BE2C (cell line): ENCODE data around the gene TINCR.

Experiments used
- DNase-seq: peaks from one replicate; pipeline ENCODE4 v3.0.0-alpha.2; 2020
- H3K27me3 ChIP-seq: fragments of 250-450 bp; sonication (Bioruptor Pico); 2 replicates; pipeline ENCODE4 v1.5.1; 2020; ENCODE audit warnings: mild to moderate bottlenecking
- H3K36me3 ChIP-seq: fragments of 250-450 bp; sonication (Bioruptor Pico); 2 replicates; pipeline ENCODE4 v1.5.1; 2020; ENCODE audit warnings: mild to moderate bottlenecking
- H3K4me1 ChIP-seq: fragments of 250-450 bp; sonication (Bioruptor Pico); 2 replicates; pipeline ENCODE4 v1.5.1; 2020
- H3K4me3 ChIP-seq: 2 replicates; pipeline ENCODE4 v1.5.1; 2011; ENCODE audit warnings: low read depth, low read length
- H3K9me3 ChIP-seq: fragments of 250-450 bp; sonication (Bioruptor Pico); 2 replicates; pipeline ENCODE4 v1.5.1; 2020
- TF ChIP-seq, protein P1 (sequence below): IDR thresholded peaks from 2 replicates; pipeline ENCODE4 v1.5.1; 2012; ENCODE audit warnings: mild to moderate bottlenecking, low read depth, low read length

TINCR gene

GRCh38 chr19:5558101-5558621 lies 9.6 kb downstream of the TINCR start:
- no peak for DNase-seq
- no peaks in the 10 kb centered on the region for H3K27me3 ChIP-seq
- no peak overlapping the region for H3K4me3 ChIP-seq
- peaks cover 8% of the 10 kb centered on the region; the same call in 1 of the 2 replicates for H3K4me1 ChIP-seq
- H3K36me3 ChIP-seq, result no peaks in the 10 kb centered on the region
- TF ChIP-seq, protein P1, sequence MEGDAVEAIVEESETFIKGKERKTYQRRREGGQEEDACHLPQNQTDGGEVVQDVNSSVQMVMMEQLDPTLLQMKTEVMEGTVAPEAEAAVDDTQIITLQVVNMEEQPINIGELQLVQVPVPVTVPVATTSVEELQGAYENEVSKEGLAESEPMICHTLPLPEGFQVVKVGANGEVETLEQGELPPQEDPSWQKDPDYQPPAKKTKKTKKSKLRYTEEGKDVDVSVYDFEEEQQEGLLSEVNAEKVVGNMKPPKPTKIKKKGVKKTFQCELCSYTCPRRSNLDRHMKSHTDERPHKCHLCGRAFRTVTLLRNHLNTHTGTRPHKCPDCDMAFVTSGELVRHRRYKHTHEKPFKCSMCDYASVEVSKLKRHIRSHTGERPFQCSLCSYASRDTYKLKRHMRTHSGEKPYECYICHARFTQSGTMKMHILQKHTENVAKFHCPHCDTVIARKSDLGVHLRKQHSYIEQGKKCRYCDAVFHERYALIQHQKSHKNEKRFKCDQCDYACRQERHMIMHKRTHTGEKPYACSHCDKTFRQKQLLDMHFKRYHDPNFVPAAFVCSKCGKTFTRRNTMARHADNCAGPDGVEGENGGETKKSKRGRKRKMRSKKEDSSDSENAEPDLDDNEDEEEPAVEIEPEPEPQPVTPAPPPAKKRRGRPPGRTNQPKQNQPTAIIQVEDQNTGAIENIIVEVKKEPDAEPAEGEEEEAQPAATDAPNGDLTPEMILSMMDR, result no peak
- no peaks in the 10 kb centered on the region for H3K9me3 ChIP-seq

GRCh38 chr19:5557691-5558090 lies 10.1 kb downstream of the TINCR start:
- DNase-seq, result no peak
- Histone ChIP-seq H3K36me3 (no peaks in the 10 kb centered on the region), H3K9me3 (no peaks in the 10 kb centered on the region), H3K4me3 (no peak overlapping the region), H3K27me3 (no peaks in the 10 kb centered on the region), H3K4me1 (peaks cover 8% of the 10 kb centered on the region; the same call in 1 of the 2 replicates)
- TF ChIP-seq, protein P1, result no peak

DNA sequence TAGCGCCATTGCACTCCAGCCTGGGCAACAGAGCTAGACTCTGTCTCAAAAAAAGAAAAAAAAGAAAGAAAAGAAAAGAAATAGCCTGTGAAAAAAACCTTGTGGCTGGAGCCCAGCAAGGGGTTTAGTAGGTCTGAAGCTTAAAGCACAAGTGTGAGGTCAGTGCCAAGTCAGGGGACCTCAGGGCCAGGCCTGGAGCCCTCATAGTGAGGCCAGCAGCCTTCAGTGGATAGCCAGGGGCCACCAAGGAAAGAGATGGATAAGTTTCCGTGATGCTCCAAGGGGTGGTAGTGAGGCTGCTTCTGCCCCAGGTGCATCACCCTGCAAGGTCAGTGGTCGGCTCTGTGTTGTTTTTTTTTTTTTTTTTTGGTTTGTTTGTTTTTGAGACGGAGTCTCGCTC lies 12.9 kb downstream of the TINCR start:
- Histone ChIP-seq H3K36me3 (no peaks in the 10 kb centered on the region), H3K4me1 (peaks cover 8% of the 10 kb centered on the region; the same call in 1 of the 2 replicates), H3K4me3 (no peak overlapping the region), H3K9me3 (no peaks in the 10 kb centered on the region), H3K27me3 (no peaks in the 10 kb centered on the region)
- TF ChIP-seq, protein P1, result no peak
- DNase-seq, result no peak

DNA sequence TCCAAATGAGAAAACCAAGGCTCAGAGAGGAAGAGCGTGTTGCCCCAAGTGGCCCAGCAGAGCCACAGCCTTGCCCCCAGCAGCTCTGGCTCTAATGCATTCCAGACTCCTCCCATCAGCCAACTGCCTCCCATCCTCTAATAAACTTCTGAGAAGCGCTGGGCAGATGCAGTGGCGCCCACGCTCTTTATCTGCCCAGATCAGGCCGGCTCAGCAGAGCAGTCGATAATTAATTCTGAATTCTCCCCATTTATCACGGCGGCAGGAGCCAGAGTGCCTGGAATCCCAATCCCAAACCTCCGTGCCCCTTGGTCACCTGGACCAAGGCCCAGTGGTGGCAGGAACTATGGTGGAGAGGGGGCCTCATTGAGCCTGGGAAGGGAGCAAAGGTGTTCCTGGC lies 13.9 kb downstream of the TINCR start:
- TF ChIP-seq, protein P1, result no peak
- Histone ChIP-seq H3K27me3 (no peaks in the 10 kb centered on the region), H3K4me3 (no peak overlapping the region), H3K9me3 (no peaks in the 10 kb centered on the region), H3K36me3 (no peaks in the 10 kb centered on the region), H3K4me1 (peaks cover 8% of the 10 kb centered on the region; the same call in 1 of the 2 replicates)
- DNase-seq, result peak; percentile 59

- no peaks in the 10 kb centered on the region for H3K36me3 ChIP-seq
- H3K4me3 ChIP-seq, result no peak overlapping the region
- peak; percentile 49 for DNase-seq
- H3K4me1 ChIP-seq, result peaks cover 2% of the 10 kb centered on the region; the same call in 1 of the 2 replicates
- H3K27me3 ChIP-seq, result no peaks in the 10 kb centered on the region
- TF ChIP-seq, protein P1, result peak; percentile 82
- no peaks in the 10 kb centered on the region for H3K9me3 ChIP-seq
These were observed 19.9 kb downstream of the TINCR start for GRCh38 chr19:5547881-5548280.

DNA sequence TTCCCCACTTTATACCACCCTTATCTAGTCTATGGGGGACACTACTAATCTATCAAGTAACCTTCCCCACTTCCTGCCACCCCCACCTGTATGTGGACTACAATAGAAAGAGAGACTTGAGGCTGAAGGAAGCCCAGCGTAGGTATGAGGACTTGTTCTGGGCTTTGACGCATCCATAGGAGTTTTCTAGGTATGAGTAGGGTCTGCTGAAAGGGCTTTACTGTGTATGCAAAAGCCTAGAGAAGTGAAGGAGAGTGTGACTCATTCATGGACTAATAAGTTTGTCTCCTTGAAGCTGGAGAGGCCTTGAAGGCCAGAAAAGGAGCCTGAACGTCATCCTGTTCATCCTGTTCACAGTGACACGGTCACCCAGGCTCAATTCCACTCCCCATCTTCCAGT lies 21.8 kb downstream of the TINCR start:
- no peak for DNase-seq
- Histone ChIP-seq H3K4me1 (peaks cover 2% of the 10 kb centered on the region; the same call in 1 of the 2 replicates), H3K9me3 (no peaks in the 10 kb centered on the region), H3K27me3 (no peaks in the 10 kb centered on the region), H3K36me3 (no peaks in the 10 kb centered on the region), H3K4me3 (no peak overlapping the region)
- TF ChIP-seq, protein P1, result no peak
